ENCODE measurements around the gene RAB22A. TPM values are rescaled to one million over a fixed set of nuclear protein-coding genes. Genes with fewer than 3 reads are reported as not detected.
A peak's percentile ranks its signal among the peaks of the same experiment; 100 is the strongest.

The RAB22A gene
- total RNA-seq = 27.1 TPM

GRCh38 chr20:58309591-58310290 lies at the start of gene RAB22A:
Gene RAB22A (plus strand): TSS chr20:58309715. CDS start chr20:58309977, 262 bp downstream.
- ATAC-seq (peak; percentile 91), DNase-seq (ENCODE audit: low spot score) (peak; percentile 90)
- intact Hi-C loops (cut with DNase I) = no loop called here

GRCh38 chr20:58260006-58260405 lies 49.5 kb upstream of the RAB22A start:
- ATAC-seq (no peak), DNase-seq (ENCODE audit: low spot score) (no peak)
- intact Hi-C loops (cut with DNase I) = no loop called here

DNA sequence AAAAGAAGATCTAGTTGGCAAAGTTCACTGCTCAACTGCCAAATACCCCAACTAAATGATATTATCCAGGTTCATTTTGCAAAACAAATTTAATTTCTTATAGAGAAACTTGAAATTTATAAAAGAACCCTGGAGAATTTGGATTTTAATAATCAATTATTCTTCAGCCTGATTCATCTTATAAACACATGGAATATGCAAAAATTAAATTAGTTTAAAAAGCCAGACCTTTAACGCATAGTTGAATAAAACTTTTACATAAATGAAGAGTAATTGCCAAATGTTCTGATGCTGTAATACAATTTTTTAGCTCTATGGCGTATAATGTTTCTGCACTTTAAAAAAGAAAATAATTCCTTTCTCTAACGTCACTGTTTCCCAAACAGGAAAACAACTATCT lies 47.9 kb upstream of the RAB22A start:
- ATAC-seq = no peak
- intact Hi-C loops (cut with DNase I) = no loop called here
- no peak for DNase-seq (ENCODE audit: low spot score)

DNA sequence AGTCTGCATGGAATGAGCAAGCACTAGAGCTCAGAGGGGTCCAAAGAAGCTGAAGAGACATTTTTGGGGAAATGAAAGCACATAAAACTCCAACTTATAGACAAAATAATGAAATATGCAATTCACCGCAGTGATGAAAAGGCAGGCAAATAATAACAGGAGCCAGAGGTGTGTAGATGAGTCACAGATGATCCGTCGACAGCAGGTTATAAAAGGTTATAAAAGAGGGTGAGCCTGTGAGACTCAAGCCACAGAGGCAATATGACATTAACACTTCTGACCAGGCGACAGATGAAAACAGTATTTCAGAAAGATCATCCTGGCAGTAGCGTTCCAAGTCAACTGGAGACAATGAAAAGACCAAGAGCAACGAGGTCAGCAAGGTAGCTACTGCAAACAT lies 45.2 kb upstream of the RAB22A start:
- DNase-seq (ENCODE audit: low spot score) = no peak
- intact Hi-C loops (cut with DNase I) = no loop called here
- ATAC-seq = no peak

GRCh38 chr20:58267389-58268215 lies 41.9 kb upstream of the RAB22A start:
- DNase-seq (ENCODE audit: low spot score) (no peak), ATAC-seq (no peak)
- intact Hi-C loops (cut with DNase I) = no loop called here

- intact Hi-C loops (cut with DNase I) = no loop called here
- DNase-seq (ENCODE audit: low spot score) (no peak), ATAC-seq (no peak)
Measured at GRCh38 chr20:58268421-58268821, 41.1 kb upstream of the RAB22A start.

GRCh38 chr20:58268936-58269619 lies 40.4 kb upstream of the RAB22A start:
- intact Hi-C loops (cut with DNase I) = no loop called here
- DNase-seq (ENCODE audit: low spot score) = no peak
- no peak for ATAC-seq

DNA sequence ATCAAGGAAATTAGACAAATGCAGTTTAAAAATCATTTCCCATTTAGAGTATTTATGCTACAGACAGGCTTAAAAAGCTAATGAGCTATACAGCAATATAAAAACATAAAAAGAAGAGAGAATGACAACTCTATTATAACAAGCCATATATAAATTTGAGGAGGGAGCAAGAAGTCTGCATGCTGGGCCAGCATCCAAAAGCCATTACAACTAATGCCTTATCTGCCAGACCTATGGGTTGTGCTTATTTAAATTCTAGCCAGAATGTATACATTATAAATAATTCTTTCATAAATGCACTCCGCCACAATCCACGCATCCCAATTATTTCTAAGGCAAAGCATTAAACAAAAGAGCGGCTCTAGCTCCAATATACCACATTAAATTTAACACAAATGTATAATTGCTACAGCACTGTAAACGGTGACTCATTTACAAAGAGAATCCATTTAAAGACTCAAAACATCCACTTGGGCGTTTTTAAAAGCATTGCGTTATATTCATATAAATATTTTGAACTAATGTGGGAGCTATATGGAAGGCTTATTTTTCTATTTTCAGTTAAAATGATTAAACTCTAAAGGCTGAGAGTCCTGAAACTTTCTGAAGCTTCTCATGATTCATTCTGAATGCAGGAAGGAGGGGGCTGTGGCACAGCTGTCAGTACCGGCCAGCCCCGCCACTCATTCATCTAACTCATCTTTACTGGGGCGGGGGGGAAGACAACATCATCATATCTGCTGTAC lies 37.7 kb upstream of the RAB22A start:
- ATAC-seq = no peak
- DNase-seq (ENCODE audit: low spot score) = no peak
- intact Hi-C loops (cut with DNase I) = no loop called here

DNA sequence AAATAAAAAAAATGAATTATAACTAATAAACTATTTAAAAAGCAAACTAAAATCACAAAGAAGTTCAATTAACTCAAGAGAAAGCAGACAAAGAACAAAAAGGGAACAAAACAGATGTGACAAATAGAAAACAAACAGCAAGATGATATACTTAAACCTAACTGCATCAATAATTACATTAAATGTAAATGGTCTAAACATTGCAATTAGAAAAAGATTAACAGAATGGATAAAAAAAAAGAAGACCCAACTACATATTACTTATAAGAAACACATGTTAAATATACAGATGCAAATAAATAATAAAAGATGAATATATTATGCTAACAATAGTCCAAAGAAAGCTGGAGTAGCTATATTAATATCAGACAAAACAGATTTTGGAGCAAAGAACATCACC lies 35.1 kb upstream of the RAB22A start:
- ATAC-seq (no peak), DNase-seq (ENCODE audit: low spot score) (no peak)
- intact Hi-C loops (cut with DNase I) = no loop called here

- intact Hi-C loops (cut with DNase I) = no loop called here
- no peak for DNase-seq (ENCODE audit: low spot score)
- no peak for ATAC-seq
Measured at GRCh38 chr20:58277107-58277506, 32.4 kb upstream of the RAB22A start.

DNA sequence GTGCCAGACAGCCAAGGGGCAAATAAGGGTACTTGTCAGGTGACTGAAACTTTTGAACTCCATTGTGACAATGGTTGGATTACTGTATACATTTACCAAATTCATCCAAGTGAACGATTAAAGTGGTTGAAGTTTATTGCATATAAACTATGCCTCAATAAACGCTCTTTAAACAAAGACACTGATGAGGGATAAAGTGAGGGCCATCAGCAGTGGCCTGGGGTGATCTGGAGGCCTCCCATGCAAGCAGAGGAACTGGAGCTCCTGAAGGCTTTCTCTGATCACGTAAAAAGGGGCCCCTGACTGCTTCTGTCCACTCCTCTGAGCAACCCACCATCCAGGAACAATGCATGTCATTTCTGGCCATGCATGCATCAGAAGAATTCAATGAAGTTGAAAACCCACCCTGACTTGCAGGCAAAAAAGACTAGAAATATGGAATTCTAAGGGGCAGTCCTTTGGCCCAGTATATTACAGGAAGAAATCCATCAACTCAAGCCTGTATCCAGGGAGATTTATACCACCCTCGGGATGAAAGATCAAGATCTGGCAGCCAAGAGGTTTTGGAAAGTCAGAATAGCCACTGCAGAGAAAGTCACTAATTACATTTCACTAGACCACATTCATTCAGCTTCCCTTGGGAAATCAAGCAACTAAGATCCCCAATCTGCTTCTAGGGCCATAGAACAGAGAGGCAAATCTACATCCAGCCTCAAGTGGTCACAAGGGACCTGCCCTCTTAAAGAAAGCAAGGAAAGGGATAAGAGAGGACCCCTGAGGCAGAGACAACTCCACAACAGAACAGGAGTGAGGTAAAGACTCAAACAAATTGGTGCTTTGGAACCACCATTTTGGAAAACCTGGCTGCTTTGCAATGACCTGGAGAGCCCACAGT lies 31.7 kb upstream of the RAB22A start:
- intact Hi-C loops (cut with DNase I) = no loop called here
- DNase-seq (ENCODE audit: low spot score) (no peak), ATAC-seq (no peak)

- DNase-seq (ENCODE audit: low spot score) (no peak), ATAC-seq (no peak)
- intact Hi-C loops (cut with DNase I) = no loop called here
Measured at GRCh38 chr20:58286729-58287128, 22.8 kb upstream of the RAB22A start.

- no peak for DNase-seq (ENCODE audit: low spot score)
- ATAC-seq = no peak
- intact Hi-C loops (cut with DNase I) = no loop called here
Measured at GRCh38 chr20:58287638-58288037, 21.9 kb upstream of the RAB22A start.

DNA sequence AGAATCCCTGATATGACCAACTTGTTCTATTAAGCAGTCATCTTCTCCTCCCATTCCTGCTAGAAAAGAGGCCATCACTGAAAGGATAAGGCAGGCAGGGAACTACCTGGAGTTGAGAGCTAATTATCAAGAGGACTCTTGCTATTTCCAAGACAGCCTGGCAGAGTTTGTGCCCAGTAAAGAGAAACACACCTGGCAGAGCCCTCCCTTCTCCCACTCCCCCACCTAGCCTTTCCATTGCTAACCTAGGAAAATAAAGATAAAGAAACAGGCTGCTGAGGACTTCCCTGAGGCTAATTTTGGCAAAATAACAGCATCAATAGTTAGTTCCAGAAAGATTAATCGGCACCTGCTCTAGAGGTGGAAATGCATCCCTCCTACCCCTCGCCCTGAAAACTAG lies 20.4 kb upstream of the RAB22A start:
- DNase-seq (ENCODE audit: low spot score) (no peak), ATAC-seq (no peak)
- intact Hi-C loops (cut with DNase I) = no loop called here

DNA sequence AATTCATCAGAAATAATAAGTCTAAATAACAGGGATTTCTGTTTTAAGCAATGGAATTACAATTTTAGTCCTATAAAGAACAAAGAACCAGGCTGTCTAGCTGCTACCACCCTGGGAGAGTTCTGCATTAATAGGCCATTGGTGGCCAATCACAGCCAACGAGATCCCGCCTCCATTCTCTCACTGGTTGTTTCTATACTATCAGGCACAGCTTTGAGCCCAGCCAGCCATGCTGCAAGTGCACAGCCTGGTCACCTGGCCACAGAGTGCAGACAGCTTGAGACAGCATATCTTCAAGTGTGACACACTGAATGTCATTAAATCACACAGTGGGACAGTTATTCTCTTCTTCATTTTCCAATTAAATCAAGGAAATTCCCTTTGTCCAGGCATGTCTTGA lies 16.1 kb upstream of the RAB22A start:
- ATAC-seq (no peak), DNase-seq (ENCODE audit: low spot score) (no peak)
- intact Hi-C loops (cut with DNase I) = no loop called here

- DNase-seq (ENCODE audit: low spot score) = no peak
- intact Hi-C loops (cut with DNase I) = no loop called here
- ATAC-seq = no peak
Measured at GRCh38 chr20:58294497-58295455, 14.7 kb upstream of the RAB22A start.

- ATAC-seq (no peak), DNase-seq (ENCODE audit: low spot score) (no peak)
- intact Hi-C loops (cut with DNase I) = no loop called here
Measured at GRCh38 chr20:58296051-58296837, 13.3 kb upstream of the RAB22A start.
